GM18861 (cell line): ENCODE results near the gene MRGPRG.

ENCODE experiments used
- ATAC-seq: cut with Tn5 transposase; IDR thresholded peaks from one replicate; pipeline ENCODE4 v1.9.1; 2021; ENCODE audit not compliant: unreplicated experiment

MRGPRG gene

GRCh38 chr11:3207526-3208189 lies 11.0 kb downstream of the MRGPRG start:
- ATAC-seq = no peak

- no peak for ATAC-seq
These were observed 11.8 kb downstream of the MRGPRG start for GRCh38 chr11:3206922-3207204.

- no peak for ATAC-seq
These were observed 12.3 kb downstream of the MRGPRG start for GRCh38 chr11:3206156-3206921.

- ATAC-seq = no peak
These were observed 13.1 kb downstream of the MRGPRG start for GRCh38 chr11:3205261-3206155.

GRCh38 chr11:3204141-3205015 lies 14.2 kb downstream of the MRGPRG start:
- no peak for ATAC-seq

- no peak for ATAC-seq
These were observed 15.2 kb downstream of the MRGPRG start for GRCh38 chr11:3203221-3204043.

- ATAC-seq = no peak
These were observed 15.9 kb downstream of the MRGPRG start for GRCh38 chr11:3202759-3203158.

- no peak for ATAC-seq
These were observed 16.3 kb downstream of the MRGPRG start for GRCh38 chr11:3202305-3202704.

GRCh38 chr11:3201677-3202181 lies 16.9 kb downstream of the MRGPRG start:
- no peak for ATAC-seq

- no peak for ATAC-seq
These were observed 17.5 kb downstream of the MRGPRG start for GRCh38 chr11:3201112-3201581.

GRCh38 chr11:3200388-3201111 lies 18.1 kb downstream of the MRGPRG start:
- ATAC-seq = no peak

GRCh38 chr11:3199537-3200295 lies 18.9 kb downstream of the MRGPRG start:
- no peak for ATAC-seq

- no peak for ATAC-seq
These were observed 19.8 kb downstream of the MRGPRG start for GRCh38 chr11:3198815-3199214.

- ATAC-seq = no peak
These were observed 20.6 kb downstream of the MRGPRG start for GRCh38 chr11:3197878-3198528.

GRCh38 chr11:3197044-3197695 lies 21.4 kb downstream of the MRGPRG start:
- ATAC-seq = no peak

- ATAC-seq = no peak
These were observed 22.2 kb downstream of the MRGPRG start for GRCh38 chr11:3196161-3197043.
